Measurements from ENCODE around the gene ADAMTSL3.

ADAMTSL3 gene

GRCh38 chr15:83892498-83892897, 238.6 kb downstream of the ADAMTSL3 start:
- TF ChIP-seq TCF12 (IDR thresholded peaks at IDR 0.05; ENCODE audit: low read depth): no peak
- no peak for TF ChIP-seq ZBTB7A (IDR thresholded peaks at IDR 0.05; ENCODE audit: low read depth)
- no peak for TF ChIP-seq FOXM1 (IDR thresholded peaks at IDR 0.05; ENCODE audit: borderline replicate concordance, low read depth)
- TF ChIP-seq EP300 (IDR thresholded peaks at IDR 0.05; ENCODE audit: borderline replicate concordance): no peak
- TF ChIP-seq TEAD4 (IDR thresholded peaks at IDR 0.05): no peak
- TF ChIP-seq REST (IDR thresholded peaks at IDR 0.05; ENCODE audit: low read depth): no peak
- TF ChIP-seq RAD21 (IDR thresholded peaks at IDR 0.05; ENCODE audit: low read depth): no peak
- no peak for TF ChIP-seq MAX (IDR thresholded peaks at IDR 0.05)
- TF ChIP-seq CREB1 (IDR thresholded peaks at IDR 0.05; ENCODE audit: low read depth): no peak
- TF ChIP-seq CEBPB (IDR thresholded peaks at IDR 0.05): no peak
- no peak for TF ChIP-seq EGR1 (IDR thresholded peaks at IDR 0.05)
- no peak for TF ChIP-seq TAF1 (IDR thresholded peaks at IDR 0.05; ENCODE audit: low read depth)
- no peak for TF ChIP-seq USF1 (IDR thresholded peaks at IDR 0.05)

- no peak for TF ChIP-seq NFIC (IDR thresholded peaks at IDR 0.05)
- TF ChIP-seq YY1 (IDR thresholded peaks at IDR 0.05; ENCODE audit: low read depth): no peak
- no peak for TF ChIP-seq EGR1 (IDR thresholded peaks at IDR 0.05)
- no peak for TF ChIP-seq EP300 (IDR thresholded peaks at IDR 0.05; ENCODE audit: borderline replicate concordance)
- TF ChIP-seq ZBTB7A (IDR thresholded peaks at IDR 0.05; ENCODE audit: low read depth): no peak
- TF ChIP-seq RAD21 (IDR thresholded peaks at IDR 0.05; ENCODE audit: low read depth): no peak
- no peak for TF ChIP-seq MAX (IDR thresholded peaks at IDR 0.05)
- no peak for TF ChIP-seq FOXM1 (IDR thresholded peaks at IDR 0.05; ENCODE audit: borderline replicate concordance, low read depth)
- no peak for TF ChIP-seq REST (IDR thresholded peaks at IDR 0.05; ENCODE audit: low read depth)
- no peak for TF ChIP-seq USF1 (IDR thresholded peaks at IDR 0.05)
- no peak for TF ChIP-seq CREB1 (IDR thresholded peaks at IDR 0.05; ENCODE audit: low read depth)
- TF ChIP-seq TAF1 (IDR thresholded peaks at IDR 0.05; ENCODE audit: low read depth): no peak
- TF ChIP-seq TEAD4 (IDR thresholded peaks at IDR 0.05): no peak
- TF ChIP-seq CEBPB (IDR thresholded peaks at IDR 0.05): no peak
- no peak for TF ChIP-seq TCF12 (IDR thresholded peaks at IDR 0.05; ENCODE audit: low read depth)
These were observed 239.4 kb downstream of the ADAMTSL3 start for GRCh38 chr15:83893308-83893707.

GRCh38 chr15:83897037-83897436, 243.1 kb downstream of the ADAMTSL3 start:
- no peak for TF ChIP-seq CREB1 (IDR thresholded peaks at IDR 0.05; ENCODE audit: low read depth)
- no peak for TF ChIP-seq EGR1 (IDR thresholded peaks at IDR 0.05)
- TF ChIP-seq YY1 (IDR thresholded peaks at IDR 0.05; ENCODE audit: low read depth): no peak
- no peak for TF ChIP-seq ZBTB7A (IDR thresholded peaks at IDR 0.05; ENCODE audit: low read depth)
- no peak for TF ChIP-seq TCF12 (IDR thresholded peaks at IDR 0.05; ENCODE audit: low read depth)
- no peak for TF ChIP-seq EP300 (IDR thresholded peaks at IDR 0.05; ENCODE audit: borderline replicate concordance)
- no peak for TF ChIP-seq FOXM1 (IDR thresholded peaks at IDR 0.05; ENCODE audit: borderline replicate concordance, low read depth)
- no peak for TF ChIP-seq TEAD4 (IDR thresholded peaks at IDR 0.05)
- no peak for TF ChIP-seq USF1 (IDR thresholded peaks at IDR 0.05)

GRCh38 chr15:83898361-83898760, 244.4 kb downstream of the ADAMTSL3 start:
- no peak for TF ChIP-seq USF1 (IDR thresholded peaks at IDR 0.05)
- no peak for TF ChIP-seq TEAD4 (IDR thresholded peaks at IDR 0.05)
- TF ChIP-seq EP300 (IDR thresholded peaks at IDR 0.05; ENCODE audit: borderline replicate concordance): no peak
- TF ChIP-seq ZBTB7A (IDR thresholded peaks at IDR 0.05; ENCODE audit: low read depth): no peak
- no peak for TF ChIP-seq TCF12 (IDR thresholded peaks at IDR 0.05; ENCODE audit: low read depth)
- no peak for TF ChIP-seq CREB1 (IDR thresholded peaks at IDR 0.05; ENCODE audit: low read depth)
- TF ChIP-seq REST (IDR thresholded peaks at IDR 0.05; ENCODE audit: low read depth): no peak
- no peak for TF ChIP-seq CEBPB (IDR thresholded peaks at IDR 0.05)
- no peak for TF ChIP-seq YY1 (IDR thresholded peaks at IDR 0.05; ENCODE audit: low read depth)
- TF ChIP-seq RAD21 (IDR thresholded peaks at IDR 0.05; ENCODE audit: low read depth): no peak
- TF ChIP-seq MAX (IDR thresholded peaks at IDR 0.05): no peak
- TF ChIP-seq FOXM1 (IDR thresholded peaks at IDR 0.05; ENCODE audit: borderline replicate concordance, low read depth): no peak
- TF ChIP-seq EGR1 (IDR thresholded peaks at IDR 0.05): no peak
- TF ChIP-seq NFIC (IDR thresholded peaks at IDR 0.05): no peak
- TF ChIP-seq TAF1 (IDR thresholded peaks at IDR 0.05; ENCODE audit: low read depth): no peak
